HG02884 (cell line): ENCODE measurements around the gene OCEL1.
"Not testable (repeated sequence)": the region's sequence is repeated elsewhere in the genome, so short reads cannot be mapped to it uniquely, and the experiment has no call there.

Source experiments
- ATAC-seq: cut with Tn5 transposase; IDR thresholded peaks from one replicate; pipeline ENCODE4 v1.9.1; 2021; ENCODE audit warnings: mild to moderate bottlenecking, moderate library complexity; ENCODE audit not compliant: unreplicated experiment

The OCEL1 gene, protein sequence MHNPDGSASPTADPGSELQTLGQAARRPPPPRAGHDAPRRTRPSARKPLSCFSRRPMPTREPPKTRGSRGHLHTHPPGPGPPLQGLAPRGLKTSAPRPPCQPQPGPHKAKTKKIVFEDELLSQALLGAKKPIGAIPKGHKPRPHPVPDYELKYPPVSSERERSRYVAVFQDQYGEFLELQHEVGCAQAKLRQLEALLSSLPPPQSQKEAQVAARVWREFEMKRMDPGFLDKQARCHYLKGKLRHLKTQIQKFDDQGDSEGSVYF

DNA sequence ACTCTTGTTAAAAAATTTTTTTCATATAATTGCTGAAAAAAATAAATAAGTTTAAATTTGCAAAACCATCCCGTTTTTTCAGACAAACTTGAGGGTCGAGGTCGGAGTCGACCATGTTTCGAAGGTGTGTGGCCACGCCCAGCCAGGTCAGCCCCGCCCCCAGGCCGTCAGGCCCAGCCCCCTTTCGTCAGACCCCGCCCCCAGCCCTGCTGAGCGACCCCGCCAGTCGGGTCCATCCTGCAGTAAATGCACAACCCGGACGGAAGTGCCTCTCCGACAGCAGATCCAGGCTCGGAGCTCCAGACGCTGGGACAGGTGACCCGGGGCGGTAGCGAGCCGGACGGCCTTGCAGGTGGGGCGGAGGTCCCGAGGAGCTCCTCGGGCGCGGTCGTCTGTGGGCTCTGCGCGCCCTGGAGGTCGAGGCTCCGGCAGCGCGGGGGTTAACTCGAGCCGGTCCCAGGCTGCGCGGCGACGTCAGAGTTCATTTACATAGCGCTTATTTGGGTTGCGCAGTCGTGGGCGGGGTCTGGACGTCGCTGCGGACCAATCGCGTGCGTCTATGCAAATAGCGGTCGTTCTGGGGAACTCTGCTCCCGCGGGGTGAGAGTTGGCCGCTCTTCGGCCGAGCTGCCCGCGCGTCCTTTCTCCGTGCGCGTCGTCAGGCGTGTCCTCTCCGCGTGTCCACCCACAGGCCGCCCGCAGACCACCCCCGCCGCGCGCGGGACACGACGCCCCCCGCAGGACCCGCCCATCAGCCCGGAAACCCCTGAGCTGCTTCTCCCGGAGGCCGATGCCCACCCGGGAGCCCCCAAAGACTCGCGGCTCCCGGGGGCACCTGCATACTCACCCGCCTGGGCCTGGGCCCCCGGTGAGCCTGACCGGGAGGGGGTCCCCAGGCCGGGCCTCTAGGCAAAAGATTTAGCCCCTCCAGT is at the start of gene OCEL1:
OCEL1 (plus strand) TSS at position 225 of the 932 bp plus-strand sequence; CDS start at position 247, 22 bp downstream.
- peak; percentile 81 for ATAC-seq

DNA sequence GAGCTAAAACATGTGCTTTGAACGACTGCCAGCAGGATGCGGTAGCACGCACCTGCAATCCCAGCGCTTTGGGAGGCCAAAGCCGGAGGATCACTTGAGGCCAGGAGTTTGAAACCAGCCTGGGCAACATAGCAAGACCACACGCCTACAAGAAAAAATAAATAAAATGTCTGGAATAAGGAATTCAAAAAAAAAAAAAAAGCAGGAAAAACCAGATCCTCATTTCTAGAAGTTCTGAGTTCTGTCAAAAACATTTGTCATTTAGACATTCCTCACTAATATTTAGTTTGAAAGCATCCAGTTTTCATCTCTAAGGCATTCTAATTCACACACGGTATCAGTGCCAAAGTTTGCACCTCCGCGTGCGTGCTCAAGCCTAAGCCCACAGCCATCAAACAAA is 47.7 kb upstream of the OCEL1 start:
- no peak for ATAC-seq

DNA sequence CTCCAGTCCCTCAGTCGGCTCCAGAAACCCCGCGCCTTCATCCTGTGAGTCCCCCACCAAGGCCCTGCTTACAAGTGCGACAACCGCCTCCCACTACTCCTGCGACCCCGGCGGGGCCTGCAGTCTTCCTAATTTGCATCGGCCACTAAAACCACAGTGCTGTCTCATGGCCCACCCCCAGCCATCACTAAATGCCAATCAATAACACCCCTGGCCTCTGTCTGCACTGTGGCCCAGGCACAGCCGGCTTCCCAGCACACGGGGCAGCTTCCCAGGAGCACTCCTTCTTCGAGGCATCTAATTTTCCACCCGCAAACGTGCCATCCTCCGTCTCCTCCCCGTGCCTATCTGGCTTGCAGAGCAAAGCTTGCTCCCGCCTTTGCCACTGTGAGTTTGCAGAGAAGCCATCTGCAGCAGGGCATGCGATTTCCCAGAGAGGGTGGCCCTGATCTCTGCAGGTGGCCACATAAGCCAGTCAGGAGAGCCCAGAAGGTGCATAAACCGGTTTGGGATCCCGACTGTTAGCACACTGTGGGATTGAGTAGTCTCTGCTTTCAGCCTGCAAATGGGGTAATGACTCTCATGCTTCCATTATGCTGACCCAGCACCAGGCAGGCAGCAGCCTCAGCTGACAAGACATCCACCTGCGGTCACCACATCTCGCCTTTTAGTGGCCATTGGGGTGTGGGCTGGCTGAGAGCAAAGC is 44.9 kb upstream of the OCEL1 start:
- ATAC-seq: no peak

DNA sequence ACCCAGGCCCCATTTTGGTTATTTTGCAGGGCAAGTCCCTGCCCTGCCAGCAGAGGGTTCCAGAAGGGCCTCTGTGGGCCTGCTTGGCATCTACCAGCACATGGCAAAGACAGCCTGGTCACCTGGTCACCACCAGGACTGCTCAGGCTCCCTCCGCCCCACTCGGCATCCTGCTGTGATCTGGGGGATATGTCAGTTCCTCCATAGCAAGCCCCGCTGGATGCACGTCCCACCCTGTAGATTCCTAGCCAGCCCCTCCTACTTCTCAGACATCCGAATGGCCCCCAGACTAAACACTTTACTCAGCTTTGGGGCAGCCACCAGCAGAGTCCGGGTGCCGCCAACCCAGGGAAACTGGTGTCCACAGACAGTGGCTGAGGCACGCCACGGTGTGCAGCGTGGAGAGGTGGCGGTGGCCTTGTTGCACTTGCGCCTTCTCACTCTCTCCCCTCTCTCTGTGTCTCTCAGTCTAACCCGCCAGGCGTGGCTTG is 42.7 kb upstream of the OCEL1 start:
- no peak for ATAC-seq

DNA sequence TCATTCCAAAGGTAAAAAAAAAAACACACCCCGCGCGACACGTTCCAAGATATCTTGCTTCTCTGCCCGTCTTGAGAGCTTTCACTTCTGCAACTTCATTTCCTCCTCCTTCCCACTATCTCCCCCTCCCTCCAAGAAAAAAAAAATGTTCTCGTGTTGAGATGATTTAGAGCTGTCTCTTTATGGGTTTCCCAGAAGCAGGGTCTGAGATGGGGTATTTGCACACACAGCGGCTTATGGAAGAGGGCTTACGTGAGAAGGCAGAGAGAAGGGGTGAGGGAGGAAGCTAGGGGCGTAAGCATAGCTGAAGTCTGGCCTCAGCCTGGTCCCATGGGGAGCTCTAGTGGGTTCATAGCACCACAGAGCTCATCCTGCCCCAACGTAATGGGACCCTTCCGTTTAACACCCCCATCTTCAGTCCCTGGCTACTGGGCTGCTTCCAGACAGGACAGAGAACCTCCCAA is 42.1 kb upstream of the OCEL1 start:
- no peak for ATAC-seq

DNA sequence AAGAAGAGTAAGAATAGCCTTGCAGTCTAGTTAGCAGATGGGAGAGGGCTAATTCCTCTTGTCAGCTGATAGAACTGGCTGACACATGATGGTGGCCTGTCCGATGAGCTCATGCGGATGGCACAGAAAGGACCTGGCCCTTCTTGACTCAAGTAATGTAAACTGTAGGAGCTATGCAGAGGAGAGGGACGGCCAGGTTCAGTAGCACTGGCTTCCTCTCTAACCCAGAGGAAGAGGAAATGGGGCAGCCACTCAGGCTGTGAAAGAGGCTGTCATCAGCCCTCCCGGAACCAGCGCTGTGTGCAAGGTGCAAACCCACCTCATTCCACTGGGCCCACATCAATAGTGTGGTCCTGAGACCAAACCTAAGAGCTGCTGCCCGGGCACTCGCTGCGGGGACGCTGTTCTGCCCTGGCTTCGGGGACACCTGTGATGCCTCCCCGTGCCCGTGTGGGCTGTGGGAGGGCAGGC is 41.6 kb upstream of the OCEL1 start:
- ATAC-seq: no peak

DNA sequence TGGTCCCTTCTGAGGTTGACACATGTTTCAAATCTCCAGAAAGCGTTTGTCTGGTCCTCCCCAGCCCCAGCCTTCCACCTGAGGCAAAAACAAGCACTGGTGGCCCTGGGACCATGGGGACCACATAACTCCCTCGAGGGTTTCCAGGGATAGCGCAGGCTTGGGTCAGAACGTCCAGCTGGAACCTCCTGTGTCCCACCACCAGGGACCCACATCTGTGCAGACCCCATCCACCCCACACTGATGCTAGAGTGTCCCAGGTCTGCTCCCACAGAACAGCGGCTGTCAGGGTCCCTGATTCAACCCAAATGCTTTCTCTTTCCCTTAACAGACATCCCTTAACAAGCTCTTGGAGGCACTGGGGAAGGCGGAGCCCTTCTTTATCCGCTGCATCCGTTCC is 40.4 kb upstream of the OCEL1 start:
- ATAC-seq: no peak

DNA sequence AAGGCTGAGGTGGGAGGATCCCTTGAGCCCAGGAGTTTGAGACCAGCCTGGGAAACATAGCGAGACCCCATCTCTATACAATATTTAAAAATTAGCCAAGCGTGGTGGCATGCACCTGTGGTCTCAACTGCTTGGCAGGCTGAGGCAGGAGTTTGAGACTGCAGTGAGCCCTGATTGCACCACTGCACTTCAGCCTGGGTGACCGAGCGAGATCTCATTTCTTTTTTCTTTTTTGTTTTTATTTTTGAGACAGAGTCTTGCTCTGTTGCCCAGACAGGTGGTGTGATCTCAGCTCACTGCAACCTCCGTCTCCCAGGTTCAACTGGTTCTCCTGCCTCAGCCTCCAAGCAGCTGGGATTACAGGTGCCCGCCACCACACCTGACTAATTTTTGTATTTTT is 34.3 kb upstream of the OCEL1 start:
- not testable (repeated sequence) for ATAC-seq

DNA sequence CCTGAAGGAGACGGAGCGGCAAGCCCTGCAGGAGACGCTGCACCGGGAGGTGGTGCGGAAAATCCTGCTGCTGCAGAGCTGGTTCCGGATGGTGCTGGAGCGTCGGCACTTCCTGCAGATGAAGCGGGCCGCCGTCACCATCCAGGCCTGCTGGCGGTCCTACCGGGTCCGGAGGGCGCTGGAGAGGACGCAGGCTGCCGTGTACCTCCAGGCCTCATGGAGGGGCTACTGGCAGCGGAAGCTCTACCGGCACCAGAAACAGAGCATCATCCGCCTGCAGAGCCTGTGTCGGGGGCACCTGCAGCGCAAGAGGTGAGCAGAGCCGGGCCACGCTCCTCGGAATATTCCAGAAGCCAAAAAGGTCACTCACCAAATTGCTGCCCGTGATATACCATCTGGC is 33.3 kb upstream of the OCEL1 start:
- ATAC-seq: no peak

DNA sequence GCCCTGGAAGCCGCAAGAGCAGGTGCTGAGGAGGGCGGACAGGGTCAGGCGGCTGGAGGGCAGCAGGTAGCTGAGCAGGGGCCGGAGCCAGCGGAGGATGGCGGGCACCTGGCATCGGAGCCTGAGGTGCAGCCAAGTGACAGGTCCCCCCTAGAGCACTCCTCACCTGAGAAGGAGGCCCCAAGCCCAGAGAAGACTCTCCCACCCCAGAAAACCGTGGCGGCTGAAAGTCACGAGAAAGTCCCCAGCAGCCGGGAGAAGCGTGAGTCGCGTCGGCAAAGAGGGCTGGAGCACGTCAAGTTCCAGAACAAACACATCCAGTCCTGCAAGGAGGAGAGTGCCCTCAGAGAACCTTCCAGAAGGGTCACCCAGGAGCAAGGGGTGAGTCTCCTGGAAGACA is 31.4 kb upstream of the OCEL1 start:
- ATAC-seq: no peak

DNA sequence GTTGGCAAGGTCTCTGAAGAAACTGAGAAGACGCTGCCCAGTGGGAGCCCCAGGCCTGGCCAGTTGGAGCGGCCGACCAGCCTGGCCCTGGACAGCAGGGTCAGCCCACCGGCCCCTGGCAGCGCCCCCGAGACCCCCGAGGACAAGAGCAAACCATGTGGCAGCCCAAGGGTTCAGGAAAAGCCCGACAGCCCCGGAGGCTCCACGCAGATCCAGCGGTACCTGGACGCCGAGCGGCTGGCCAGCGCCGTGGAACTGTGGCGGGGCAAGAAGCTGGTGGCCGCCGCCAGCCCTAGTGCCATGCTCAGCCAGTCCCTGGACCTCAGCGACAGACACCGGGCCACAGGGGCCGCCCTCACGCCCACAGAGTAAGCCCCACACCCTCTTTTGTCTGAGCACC is 30.9 kb upstream of the OCEL1 start:
- no peak for ATAC-seq

DNA sequence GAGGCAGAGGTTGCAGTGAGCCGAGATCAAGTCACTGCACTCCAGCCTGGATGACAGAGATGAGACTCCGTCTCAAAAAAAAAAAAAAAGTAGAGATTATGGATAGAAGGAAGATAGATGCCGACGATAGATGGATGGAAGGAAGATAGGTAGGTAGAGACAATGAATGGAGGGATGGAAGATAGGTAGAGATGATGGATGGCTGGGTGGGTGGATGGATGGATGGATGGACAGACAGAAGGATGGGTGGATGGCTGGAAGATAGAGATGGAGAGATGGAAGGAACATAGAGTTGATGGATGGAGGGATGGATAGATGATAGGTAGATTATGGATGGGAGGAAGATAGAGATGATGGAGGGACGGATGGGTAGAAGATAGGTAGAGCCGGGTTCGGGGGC is 29.4 kb upstream of the OCEL1 start:
- ATAC-seq: no peak

DNA sequence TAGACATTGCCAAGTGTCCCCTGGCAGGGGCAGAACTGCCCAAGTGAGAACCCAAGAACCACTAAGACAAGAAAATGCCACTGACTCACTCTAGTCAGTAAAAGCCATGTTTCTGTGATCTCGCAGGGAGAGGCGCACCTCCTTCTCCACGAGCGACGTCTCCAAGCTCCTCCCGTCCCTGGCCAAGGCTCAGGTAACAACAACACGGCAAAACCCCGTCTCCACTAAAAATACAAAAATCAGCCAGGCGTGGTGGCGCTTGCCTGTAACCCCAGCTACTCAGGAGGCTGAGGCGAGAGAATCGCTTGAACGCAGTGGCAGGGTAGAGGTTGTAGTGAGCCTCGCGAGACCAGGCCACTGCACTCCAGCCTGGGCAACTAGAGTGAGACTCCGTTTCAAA is 28.4 kb upstream of the OCEL1 start:
- no peak for ATAC-seq

DNA sequence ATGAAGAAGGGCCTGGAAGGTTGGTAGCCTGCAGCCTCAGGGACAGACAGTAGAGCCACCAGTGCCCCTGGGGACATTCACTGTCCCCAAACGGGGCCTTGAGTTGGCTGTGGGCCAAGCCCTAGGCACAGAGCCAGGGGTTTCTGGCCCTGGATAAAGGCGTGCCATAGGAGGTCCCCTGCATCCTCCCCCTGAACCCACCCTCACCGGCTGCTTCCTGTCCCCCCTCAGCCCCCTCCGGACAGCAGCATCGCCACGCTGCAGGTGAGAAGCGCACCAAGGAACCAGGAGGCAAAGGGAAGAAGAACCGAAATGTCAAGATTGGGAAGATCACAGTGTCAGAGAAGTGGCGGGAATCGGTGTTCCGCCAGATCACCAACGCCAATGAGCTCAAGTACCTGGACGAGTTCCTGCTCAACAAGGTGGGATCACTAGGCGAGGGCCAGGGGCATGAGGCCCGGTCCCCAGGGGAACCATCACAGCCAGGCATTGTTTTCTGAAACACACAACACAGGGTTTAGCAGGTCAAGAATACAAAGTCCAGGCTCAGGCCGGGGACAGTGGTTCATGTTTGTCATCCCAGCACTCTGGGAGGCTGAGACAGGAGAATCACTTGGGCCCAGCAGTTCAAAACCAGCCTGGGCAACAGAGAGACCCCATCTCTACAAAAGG is 25.5 kb upstream of the OCEL1 start:
- ATAC-seq: no peak

DNA sequence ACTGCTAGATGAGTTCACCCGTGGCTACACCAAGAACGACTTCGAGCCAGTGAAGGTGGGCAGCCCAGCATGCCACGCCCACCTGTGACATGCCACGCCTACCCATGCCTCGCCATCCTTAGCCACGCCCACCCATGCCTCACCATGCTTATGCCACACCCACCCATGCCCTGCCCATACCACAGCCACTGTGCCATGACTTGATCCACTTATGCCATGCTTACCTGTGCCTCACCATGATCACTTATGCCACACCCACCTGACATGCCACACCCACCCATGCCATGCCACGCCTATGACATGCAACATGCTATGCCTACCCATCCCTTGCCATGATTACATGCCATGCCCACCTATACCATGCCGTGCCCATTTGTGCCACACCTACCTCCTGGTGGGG is 23.8 kb upstream of the OCEL1 start:
- no peak for ATAC-seq

DNA sequence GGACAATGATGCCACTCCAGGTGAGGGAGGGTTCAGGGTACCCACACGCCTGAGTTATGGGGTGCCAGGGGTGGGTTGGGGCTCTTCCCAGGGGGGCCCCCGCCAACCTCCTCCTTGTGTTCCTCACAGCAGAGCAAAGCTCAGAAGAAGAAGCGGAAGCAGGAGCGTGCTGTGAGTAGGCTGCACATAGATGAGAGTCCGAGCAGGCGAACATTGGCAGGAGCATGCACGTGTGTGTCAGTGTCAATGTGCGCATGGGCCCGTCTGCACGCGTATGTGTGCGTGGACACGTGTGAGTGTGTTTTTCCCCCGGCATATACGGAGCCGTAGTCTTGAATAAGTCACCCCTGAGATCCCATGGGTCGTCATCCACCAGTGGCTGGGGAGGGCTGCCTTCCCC is 23.3 kb upstream of the OCEL1 start:
- ATAC-seq: no peak

DNA sequence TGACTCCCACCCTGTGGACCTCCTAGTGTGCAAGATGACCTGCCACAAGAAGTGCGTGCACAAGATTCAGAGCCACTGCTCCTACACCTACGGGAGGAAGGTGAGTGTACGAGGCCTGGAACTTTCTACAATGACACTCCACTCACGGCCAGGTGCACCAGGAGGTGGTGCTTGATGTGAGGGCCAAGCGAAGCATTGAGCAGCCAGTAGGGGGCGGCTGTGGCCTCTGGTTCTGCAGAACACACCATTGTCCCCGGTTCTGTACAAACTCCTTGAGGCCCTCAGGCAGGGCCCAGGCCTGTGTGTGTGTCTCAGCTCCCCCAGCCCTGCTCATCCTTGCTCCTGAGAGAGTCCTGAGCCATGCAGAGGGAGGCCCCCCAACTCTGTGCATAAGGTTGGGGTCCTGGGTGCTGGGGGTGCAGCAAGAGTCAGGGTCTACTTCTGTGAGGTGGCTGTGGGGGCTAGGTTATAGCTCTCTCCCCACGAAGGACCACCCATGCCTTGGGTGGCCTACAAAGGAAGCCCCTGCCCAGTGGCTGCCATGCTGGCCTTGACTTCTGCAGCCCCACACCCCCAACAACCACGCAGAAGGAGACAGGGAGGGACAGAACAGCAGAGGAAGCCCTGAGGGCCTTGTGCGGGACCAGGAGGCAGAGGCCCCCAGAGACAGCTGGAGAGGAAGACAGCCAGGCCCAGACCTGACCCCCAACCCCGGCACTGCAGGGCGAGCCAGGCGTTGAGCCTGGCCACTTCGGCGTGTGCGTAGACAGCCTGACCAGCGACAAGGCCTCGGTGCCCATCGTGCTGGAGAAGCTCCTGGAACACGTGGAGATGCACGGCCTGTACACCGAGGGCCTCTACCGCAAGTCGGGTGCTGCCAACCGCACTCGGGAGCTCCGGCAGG is 20.5 kb upstream of the OCEL1 start:
- ATAC-seq: no peak

DNA sequence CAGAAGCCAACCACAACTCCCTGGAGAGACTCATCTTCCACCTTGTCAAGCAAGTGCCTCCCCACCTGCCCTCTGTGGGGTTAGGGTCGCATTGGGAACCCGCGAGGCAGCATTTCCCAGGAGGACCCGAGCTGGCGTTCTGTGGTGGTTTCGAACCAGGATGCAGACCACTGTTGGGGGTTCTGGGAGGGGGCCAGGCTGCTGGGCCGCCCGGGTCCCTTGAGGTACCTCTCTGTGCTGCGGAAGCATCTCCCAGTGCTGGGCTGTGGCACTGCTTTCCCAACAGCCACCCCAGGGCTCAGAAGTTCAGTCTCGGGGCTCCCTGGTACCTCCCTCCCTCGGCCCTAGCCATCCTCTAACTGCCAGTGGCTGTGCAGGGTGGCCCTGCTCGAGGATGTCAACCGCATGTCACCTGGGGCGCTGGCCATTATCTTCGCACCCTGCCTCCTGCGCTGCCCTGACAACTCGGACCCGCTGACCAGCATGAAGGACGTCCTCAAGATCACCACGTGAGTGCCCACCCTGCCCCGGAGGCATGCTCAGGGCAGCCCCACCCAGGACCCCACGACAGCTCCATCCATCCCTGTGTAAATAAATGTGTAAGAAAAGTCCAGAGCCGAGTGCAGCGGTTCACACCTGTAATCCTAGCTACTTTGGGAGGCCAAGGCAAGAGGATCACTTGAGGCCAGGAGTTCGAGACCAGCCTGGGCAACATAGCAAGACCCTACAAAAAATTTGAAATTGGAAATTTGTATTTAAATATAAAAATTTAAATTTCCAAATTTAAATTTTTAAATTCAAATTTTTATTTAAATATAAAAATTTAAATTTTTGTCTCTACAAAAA is 19.1 kb upstream of the OCEL1 start:
- ATAC-seq: no peak
